Measurements from ENCODE around the gene OPN1SW.

OPN1SW gene

DNA sequence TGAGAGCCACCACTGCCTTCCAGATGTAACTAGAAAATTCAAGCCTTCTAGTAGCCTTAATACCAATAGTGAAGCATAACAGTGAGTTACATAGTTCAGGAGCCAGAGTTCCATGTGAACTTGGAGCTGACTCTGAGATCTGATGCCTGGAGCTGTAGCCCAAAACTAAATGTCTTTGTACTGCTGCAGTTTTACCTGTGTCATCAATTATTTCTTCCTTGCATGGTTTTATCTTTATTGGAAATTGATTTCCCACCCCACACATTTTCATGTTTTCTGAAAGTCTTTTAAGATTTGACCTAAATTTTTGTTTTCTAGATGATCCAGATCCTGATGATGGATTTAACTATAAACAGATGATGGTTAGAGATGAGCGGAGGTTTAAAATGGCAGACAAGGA is 17.0 kb downstream of the OPN1SW start:
- H3K36me3 ChIP-seq (ENCODE audit: control insufficient read depth in 2 of 2, insufficient read depth in 2 of 2, low read length in 2 of 2), result peaks cover 16 to 18% of the 10 kb centered on the region in 2 donors
- no peak overlapping the region for H3K9ac ChIP-seq (ENCODE audit: low read length in 2 of 2)
- no peaks in the 10 kb centered on the region for H3K27me3 ChIP-seq (ENCODE audit: control insufficient read depth in 1 of 2, insufficient read depth in 2 of 2, low read length in 2 of 2)
- H3K4me3 ChIP-seq (ENCODE audit: low read length in 2 of 2), result no peak overlapping the region
- H3K27ac ChIP-seq (ENCODE audit: low read length), result peak overlapping the region; percentile 43
- peaks cover 16% of the 10 kb centered on the region for H3K4me1 ChIP-seq (ENCODE audit: control insufficient read depth, insufficient read depth, low read length)
- no peaks in the 10 kb centered on the region for H3K9me3 ChIP-seq (ENCODE audit: control insufficient read depth in 2 of 2, low read length in 2 of 2)

DNA sequence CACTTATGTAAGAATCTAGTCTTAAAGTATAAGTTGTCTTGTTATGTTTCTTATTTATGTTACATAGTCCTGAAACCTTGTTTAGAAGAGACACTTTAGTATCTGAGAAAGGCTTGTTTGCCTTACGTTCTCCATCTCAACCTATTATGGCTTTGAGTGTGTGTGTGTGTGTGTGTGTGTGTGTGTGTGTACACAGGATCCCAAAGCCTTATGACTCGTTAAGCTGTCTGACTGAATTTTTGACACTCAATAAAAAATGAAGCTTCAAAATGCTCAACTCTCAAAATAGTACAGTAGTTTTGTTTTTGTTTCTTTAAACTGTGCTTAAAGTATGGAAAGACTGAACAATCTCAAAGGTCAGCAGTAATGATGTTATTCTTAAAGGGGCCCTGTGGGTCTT is 18.4 kb downstream of the OPN1SW start:
- H3K36me3 ChIP-seq (ENCODE audit: control insufficient read depth in 2 of 2, insufficient read depth in 2 of 2, low read length in 2 of 2), result peaks cover 16 to 18% of the 10 kb centered on the region in 2 donors
- peak overlapping the region in 1 of 2 donors; percentile 72 for H3K9ac ChIP-seq (ENCODE audit: low read length in 2 of 2)
- H3K27ac ChIP-seq (ENCODE audit: low read length), result peak overlapping the region; percentile 95
- H3K9me3 ChIP-seq (ENCODE audit: control insufficient read depth in 2 of 2, low read length in 2 of 2), result no peaks in the 10 kb centered on the region
- no peaks in the 10 kb centered on the region for H3K27me3 ChIP-seq (ENCODE audit: control insufficient read depth in 1 of 2, insufficient read depth in 2 of 2, low read length in 2 of 2)
- peaks cover 16% of the 10 kb centered on the region for H3K4me1 ChIP-seq (ENCODE audit: control insufficient read depth, insufficient read depth, low read length)
- no peak overlapping the region for H3K4me3 ChIP-seq (ENCODE audit: low read length in 2 of 2)

DNA sequence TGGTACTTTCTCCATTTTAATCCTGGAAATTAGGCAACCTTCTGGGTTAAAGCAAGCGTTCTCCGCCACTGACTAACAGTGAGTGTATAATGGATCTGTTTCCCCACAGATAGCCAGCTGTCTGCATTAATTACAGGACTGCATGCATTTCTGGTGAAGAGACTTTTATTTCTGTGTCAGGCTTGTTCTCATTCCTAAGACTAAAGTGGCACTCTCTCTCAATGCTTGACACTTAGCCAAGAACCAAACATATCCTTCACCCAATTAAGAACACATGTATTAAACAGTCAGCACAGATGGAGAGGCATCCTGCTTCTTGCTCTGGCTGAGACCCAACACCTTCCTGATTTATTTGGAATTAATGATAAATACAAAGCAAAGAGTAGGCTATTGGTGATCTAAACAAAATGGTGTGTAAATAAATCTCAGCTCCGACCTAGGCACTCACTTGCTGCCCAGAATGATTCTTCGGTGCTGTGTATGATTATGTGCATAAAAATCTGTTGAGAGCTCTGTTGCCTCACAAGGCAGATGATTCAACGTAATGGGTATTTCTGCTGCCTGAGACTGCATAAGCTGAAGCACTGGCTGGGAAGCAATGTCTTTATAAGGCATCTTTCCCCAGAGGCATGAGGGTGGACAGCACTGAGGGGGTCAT is 19.6 kb downstream of the OPN1SW start:
- Histone ChIP-seq H3K36me3 (ENCODE audit: control insufficient read depth in 2 of 2, insufficient read depth in 2 of 2, low read length in 2 of 2) (peaks cover 12 to 13% of the 10 kb centered on the region in 2 donors), H3K9ac (ENCODE audit: low read length in 2 of 2) (peak overlapping the region; percentile 72 to 81), H3K9me3 (ENCODE audit: control insufficient read depth in 2 of 2, low read length in 2 of 2) (no peaks in the 10 kb centered on the region), H3K4me1 (ENCODE audit: control insufficient read depth, insufficient read depth, low read length) (peaks cover 16% of the 10 kb centered on the region), H3K27me3 (ENCODE audit: control insufficient read depth in 1 of 2, insufficient read depth in 2 of 2, low read length in 2 of 2) (no peaks in the 10 kb centered on the region), H3K27ac (ENCODE audit: low read length) (peak overlapping the region; percentile 95), H3K4me3 (ENCODE audit: low read length in 2 of 2) (peak overlapping the region in 1 of 2 donors; percentile 35)

DNA sequence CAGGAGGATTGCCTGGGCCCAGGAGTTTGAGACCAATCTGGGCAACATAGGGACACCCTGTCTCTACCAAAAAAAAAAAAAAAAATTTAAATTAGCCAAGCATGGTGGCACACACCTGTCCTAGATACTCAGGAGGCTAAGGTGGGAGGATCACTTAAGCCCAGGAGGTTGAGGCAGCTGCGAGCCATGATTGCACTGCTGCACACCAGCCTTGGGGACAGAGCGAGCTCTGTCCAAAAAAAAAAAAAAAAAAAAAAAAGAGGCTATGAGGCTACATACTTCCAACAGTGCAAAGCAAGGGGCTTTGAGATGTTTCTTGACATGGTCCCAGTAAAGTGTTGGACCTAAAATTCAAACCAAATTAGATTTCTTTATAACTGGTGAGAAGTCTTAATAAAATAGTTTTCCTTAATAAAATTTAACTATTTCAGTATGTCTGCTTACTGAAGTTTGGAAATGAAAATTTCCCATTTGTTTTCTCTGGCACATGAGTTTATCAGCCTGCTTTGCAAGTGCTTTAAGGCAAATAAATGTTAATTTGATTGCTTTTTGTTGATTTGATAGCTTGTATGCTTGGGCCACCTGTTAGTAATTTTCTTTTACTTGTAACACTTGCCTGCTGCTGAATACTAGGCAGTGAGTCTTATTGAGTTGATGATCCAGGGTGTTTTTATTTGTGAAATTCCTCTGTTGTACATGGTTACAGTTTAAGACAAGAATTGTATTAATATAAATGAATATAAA is 20.3 kb downstream of the OPN1SW start:
- Histone ChIP-seq H3K4me3 (ENCODE audit: low read length in 2 of 2) (no peak overlapping the region), H3K27me3 (ENCODE audit: control insufficient read depth in 1 of 2, insufficient read depth in 2 of 2, low read length in 2 of 2) (no peaks in the 10 kb centered on the region), H3K36me3 (ENCODE audit: control insufficient read depth in 2 of 2, insufficient read depth in 2 of 2, low read length in 2 of 2) (peaks cover 12 to 13% of the 10 kb centered on the region in 2 donors), H3K4me1 (ENCODE audit: control insufficient read depth, insufficient read depth, low read length) (peaks cover 16% of the 10 kb centered on the region), H3K27ac (ENCODE audit: low read length) (peak overlapping the region; percentile 95), H3K9me3 (ENCODE audit: control insufficient read depth in 2 of 2, low read length in 2 of 2) (no peaks in the 10 kb centered on the region), H3K9ac (ENCODE audit: low read length in 2 of 2) (peak overlapping the region; percentile 72 to 81)

DNA sequence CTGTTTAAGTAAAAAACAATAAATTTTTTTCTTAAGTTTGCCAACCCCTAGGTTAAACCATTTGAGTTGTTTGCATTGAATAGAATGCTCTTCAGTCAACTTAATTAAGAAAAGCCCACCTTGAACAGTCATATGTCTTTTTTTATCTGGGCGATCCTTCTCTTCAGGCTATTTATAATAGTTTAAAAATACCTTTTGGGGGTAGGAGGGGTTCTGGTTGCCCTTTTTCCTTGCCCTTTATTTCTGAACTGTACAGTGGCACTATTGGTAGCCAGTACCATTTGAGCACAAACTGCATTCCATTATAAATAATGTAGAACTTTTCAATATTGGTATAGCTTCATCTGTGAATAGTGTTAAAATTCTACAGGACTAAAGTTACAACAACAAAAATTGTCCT is 23.3 kb downstream of the OPN1SW start:
- Histone ChIP-seq H3K27me3 (ENCODE audit: control insufficient read depth in 1 of 2, insufficient read depth in 2 of 2, low read length in 2 of 2) (no peaks in the 10 kb centered on the region), H3K36me3 (ENCODE audit: control insufficient read depth in 2 of 2, insufficient read depth in 2 of 2, low read length in 2 of 2) (peaks cover 6 to 18% of the 10 kb centered on the region in 2 donors), H3K4me1 (ENCODE audit: control insufficient read depth, insufficient read depth, low read length) (peaks cover 16% of the 10 kb centered on the region), H3K9me3 (ENCODE audit: control insufficient read depth in 2 of 2, low read length in 2 of 2) (no peaks in the 10 kb centered on the region), H3K27ac (ENCODE audit: low read length) (no peak overlapping the region), H3K4me3 (ENCODE audit: low read length in 2 of 2) (no peak overlapping the region), H3K9ac (ENCODE audit: low read length in 2 of 2) (no peak overlapping the region)

DNA sequence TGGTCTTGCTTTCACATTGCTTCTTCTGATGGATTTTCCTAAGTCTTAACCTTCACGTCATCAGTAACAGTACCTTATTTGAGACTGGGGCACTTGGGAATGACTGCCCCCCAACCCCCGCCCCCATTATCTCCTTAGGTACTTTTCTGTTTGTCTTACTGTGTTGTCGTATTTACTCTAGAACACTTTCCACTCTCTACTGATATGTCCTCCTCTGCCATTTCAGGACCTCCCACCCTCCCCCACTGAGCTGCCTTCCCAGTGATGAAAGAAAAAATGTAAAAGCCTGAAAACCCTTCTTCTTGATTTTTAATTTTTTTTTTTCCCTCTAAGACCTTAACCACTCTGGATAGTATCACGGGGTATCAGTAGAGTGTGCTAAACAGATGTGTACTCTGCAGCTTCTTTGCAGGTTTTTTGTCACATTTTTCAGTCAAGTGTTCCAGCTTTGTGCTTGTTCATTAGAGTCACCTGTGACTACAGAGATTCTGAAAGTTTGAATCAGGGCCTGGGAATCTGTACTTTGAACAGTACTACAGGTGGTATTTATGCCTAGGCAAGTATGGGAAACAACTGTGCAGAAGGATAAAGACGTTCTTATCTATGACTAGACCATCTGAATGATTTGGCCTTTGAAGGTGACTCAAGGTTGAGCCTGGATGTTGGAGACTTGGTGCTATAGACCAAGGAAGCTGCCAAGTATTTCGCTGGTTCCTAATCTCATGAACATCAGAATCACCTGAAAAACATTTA is 28.1 kb downstream of the OPN1SW start:
- H3K27ac ChIP-seq (ENCODE audit: low read length), result no peak overlapping the region
- no peaks in the 10 kb centered on the region for H3K27me3 ChIP-seq (ENCODE audit: control insufficient read depth in 1 of 2, insufficient read depth in 2 of 2, low read length in 2 of 2)
- H3K36me3 ChIP-seq (ENCODE audit: control insufficient read depth in 2 of 2, insufficient read depth in 2 of 2, low read length in 2 of 2), result peaks cover 0 to 11% of the 10 kb centered on the region in 2 donors
- no peaks in the 10 kb centered on the region for H3K9me3 ChIP-seq (ENCODE audit: control insufficient read depth in 2 of 2, low read length in 2 of 2)
- H3K4me1 ChIP-seq (ENCODE audit: control insufficient read depth, insufficient read depth, low read length), result peaks cover 2% of the 10 kb centered on the region
- no peak overlapping the region for H3K4me3 ChIP-seq (ENCODE audit: low read length in 2 of 2)
- H3K9ac ChIP-seq (ENCODE audit: low read length in 2 of 2), result no peak overlapping the region

DNA sequence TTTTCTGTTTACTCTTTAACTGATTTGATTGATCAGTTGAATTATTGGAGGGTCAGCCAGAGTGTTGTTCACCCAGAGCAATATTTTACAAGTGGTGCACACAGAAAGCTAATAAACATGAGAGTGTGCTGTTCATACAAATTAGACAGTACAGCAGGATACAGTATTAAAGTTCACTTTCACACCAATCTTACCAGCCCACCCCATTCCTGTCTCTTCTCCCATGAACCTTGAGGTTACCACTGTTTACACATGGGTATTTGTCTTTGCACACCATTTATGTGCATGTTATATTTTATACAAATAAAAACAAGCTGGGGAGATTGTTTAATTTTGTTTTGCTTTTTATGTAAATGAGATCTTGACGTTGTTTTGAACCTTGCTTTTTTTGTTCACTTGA is 29.9 kb downstream of the OPN1SW start:
- no peaks in the 10 kb centered on the region for H3K9me3 ChIP-seq (ENCODE audit: control insufficient read depth in 2 of 2, low read length in 2 of 2)
- H3K27me3 ChIP-seq (ENCODE audit: control insufficient read depth in 1 of 2, insufficient read depth in 2 of 2, low read length in 2 of 2), result no peaks in the 10 kb centered on the region
- H3K4me1 ChIP-seq (ENCODE audit: control insufficient read depth, insufficient read depth, low read length), result peaks cover 8% of the 10 kb centered on the region
- no peak overlapping the region for H3K9ac ChIP-seq (ENCODE audit: low read length in 2 of 2)
- H3K27ac ChIP-seq (ENCODE audit: low read length), result no peak overlapping the region
- H3K36me3 ChIP-seq (ENCODE audit: control insufficient read depth in 2 of 2, insufficient read depth in 2 of 2, low read length in 2 of 2), result peaks cover 0 to 11% of the 10 kb centered on the region in 2 donors
- H3K4me3 ChIP-seq (ENCODE audit: low read length in 2 of 2), result no peak overlapping the region

DNA sequence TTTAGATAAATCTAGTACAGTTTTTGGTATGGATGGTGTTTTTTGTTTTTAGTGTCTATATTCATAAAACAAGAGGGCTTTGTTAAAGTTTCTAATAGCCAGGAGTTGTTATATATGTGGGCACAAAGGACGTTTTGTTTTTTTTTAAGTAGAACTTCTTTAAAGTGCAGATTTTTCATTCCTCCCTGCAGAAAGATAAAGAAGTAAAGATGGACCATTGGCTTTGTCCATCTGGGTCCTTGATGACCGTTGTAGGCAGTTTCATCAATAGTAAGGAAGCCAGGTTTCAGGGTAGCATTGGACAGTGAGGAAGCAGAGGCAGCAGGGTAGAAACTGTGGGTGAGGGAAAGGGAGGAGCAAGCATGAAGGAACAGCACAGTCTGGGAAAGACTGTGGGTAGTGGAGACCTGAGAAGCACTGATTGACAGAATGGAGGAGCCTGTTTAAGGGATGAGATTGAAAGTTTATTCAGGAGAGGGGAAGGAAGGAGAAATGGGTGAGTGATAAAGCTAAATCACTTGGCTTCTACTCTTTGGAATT is 31.2 kb downstream of the OPN1SW start:
- H3K36me3 ChIP-seq (ENCODE audit: control insufficient read depth in 2 of 2, insufficient read depth in 2 of 2, low read length in 2 of 2), result peaks cover 0 to 9% of the 10 kb centered on the region in 2 donors
- no peaks in the 10 kb centered on the region for H3K27me3 ChIP-seq (ENCODE audit: control insufficient read depth in 1 of 2, insufficient read depth in 2 of 2, low read length in 2 of 2)
- H3K4me1 ChIP-seq (ENCODE audit: control insufficient read depth, insufficient read depth, low read length), result peaks cover 16% of the 10 kb centered on the region
- H3K4me3 ChIP-seq (ENCODE audit: low read length in 2 of 2), result no peak overlapping the region
- no peak overlapping the region for H3K9ac ChIP-seq (ENCODE audit: low read length in 2 of 2)
- H3K27ac ChIP-seq (ENCODE audit: low read length), result no peak overlapping the region
- H3K9me3 ChIP-seq (ENCODE audit: control insufficient read depth in 2 of 2, low read length in 2 of 2), result no peaks in the 10 kb centered on the region

DNA sequence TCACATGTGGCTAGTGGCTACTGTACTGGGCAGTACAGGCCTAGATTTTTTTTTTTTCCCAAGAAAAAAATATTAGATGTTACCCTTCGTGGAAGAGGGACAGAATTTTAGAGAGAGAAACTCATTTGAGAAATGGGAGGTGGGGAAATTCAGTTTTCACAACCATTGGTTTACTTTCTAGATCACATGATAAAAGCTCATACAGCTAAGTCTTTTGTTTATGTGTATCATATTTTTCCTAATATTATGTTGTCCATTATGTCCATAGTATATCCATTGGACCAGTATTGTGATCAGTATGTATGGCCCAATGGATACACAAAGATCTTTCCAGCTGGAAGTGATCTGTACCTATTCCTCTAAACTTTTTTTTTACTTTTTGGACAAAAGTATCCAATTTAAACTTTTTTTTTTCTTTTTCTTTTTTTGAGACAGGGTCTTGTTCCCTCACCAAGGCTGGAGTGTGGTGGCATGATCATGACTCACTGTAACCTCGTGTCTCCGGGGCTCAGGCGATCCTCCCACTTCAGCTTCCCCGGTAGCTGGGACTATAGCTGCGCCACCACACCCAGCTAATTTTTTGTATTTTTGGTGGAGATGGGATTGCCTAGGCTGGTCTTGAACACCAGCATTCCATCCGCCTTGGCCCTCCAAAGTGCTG is 32.4 kb downstream of the OPN1SW start:
- Histone ChIP-seq H3K4me3 (ENCODE audit: low read length in 2 of 2) (no peak overlapping the region), H3K27me3 (ENCODE audit: control insufficient read depth in 1 of 2, insufficient read depth in 2 of 2, low read length in 2 of 2) (no peaks in the 10 kb centered on the region), H3K9me3 (ENCODE audit: control insufficient read depth in 2 of 2, low read length in 2 of 2) (no peaks in the 10 kb centered on the region), H3K9ac (ENCODE audit: low read length in 2 of 2) (no peak overlapping the region), H3K36me3 (ENCODE audit: control insufficient read depth in 2 of 2, insufficient read depth in 2 of 2, low read length in 2 of 2) (no peaks in the 10 kb centered on the region), H3K27ac (ENCODE audit: low read length) (no peak overlapping the region), H3K4me1 (ENCODE audit: control insufficient read depth, insufficient read depth, low read length) (peaks cover 19% of the 10 kb centered on the region)

DNA sequence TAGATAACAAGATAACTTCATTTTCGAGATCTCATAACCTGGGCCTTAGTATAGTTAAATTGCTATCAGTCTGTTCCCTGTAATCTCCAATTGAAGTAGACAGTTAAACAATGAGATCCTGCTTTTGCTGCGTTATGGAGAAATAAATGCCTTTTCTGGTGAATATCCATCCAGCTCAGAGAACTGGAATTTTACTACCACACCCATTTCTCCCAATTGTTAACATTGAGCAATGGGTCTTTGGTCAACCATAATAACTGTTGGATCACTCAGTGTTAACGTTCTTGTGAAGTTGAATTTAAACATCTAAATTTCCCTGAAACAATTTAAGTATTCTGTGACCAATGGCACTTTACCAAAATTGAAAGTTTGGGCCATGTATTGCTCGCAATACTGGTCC is 33.4 kb downstream of the OPN1SW start:
- Histone ChIP-seq H3K9me3 (ENCODE audit: control insufficient read depth in 2 of 2, low read length in 2 of 2) (no peaks in the 10 kb centered on the region), H3K4me3 (ENCODE audit: low read length in 2 of 2) (no peak overlapping the region), H3K27me3 (ENCODE audit: control insufficient read depth in 1 of 2, insufficient read depth in 2 of 2, low read length in 2 of 2) (no peaks in the 10 kb centered on the region), H3K36me3 (ENCODE audit: control insufficient read depth in 2 of 2, insufficient read depth in 2 of 2, low read length in 2 of 2) (no peaks in the 10 kb centered on the region), H3K27ac (ENCODE audit: low read length) (no peak overlapping the region), H3K4me1 (ENCODE audit: control insufficient read depth, insufficient read depth, low read length) (peaks cover 20% of the 10 kb centered on the region), H3K9ac (ENCODE audit: low read length in 2 of 2) (no peak overlapping the region)
